Mucosa of descending colon (tissue), 3 donors: ENCODE data around the gene TIGD3. TPM values are rescaled to one million over a fixed set of nuclear protein-coding genes. Genes with fewer than 3 reads are reported as not detected.

Experiments
- ATAC-seq: fragments of 200-7000 bp; cut with Tn5 transposase; one replicate; pipeline ENCODE4 v1.9.1; 2020; ENCODE audit warnings: mild to moderate bottlenecking, moderate library complexity
- DNase-seq, 3 donors: peaks; one replicate each; pipeline ENCODE4 v3.0.0-alpha.2; 2020
- H3K36me3 ChIP-seq: fragments of 200-600 bp; one replicate; pipeline ENCODE4 v1.8.0; 2021; ENCODE audit warnings: low read depth, mild to moderate bottlenecking
- H3K4me1 ChIP-seq: fragments of 200-600 bp; one replicate; pipeline ENCODE4 v1.8.0; 2021; ENCODE audit warnings: low read depth, mild to moderate bottlenecking
- H3K4me3 ChIP-seq: fragments of 200-600 bp; one replicate; pipeline ENCODE4 v1.8.0; 2021; ENCODE audit warnings: mild to moderate bottlenecking
- H3K9me3 ChIP-seq: fragments of 200-600 bp; one replicate; pipeline ENCODE4 v1.8.0; 2021; ENCODE audit warnings: mild to moderate bottlenecking
- intact Hi-C, 2 donors: fragments of 100-400 bp; cut with DNase I in 1 of 2; cut with micrococcal nuclease in 1 of 2; formaldehyde crosslinking; loops; one replicate each; pipeline versions ENCODE4 v1.11.0 to v1.11.1; 2022; cut with DNase I, micrococcal nuclease
- total RNA-seq, 3 donors: library from RNA; stranded (reverse); fragmentation: NEBNext Ultra II Directional in 2 of 3; extraction: Animal tissue kit (Norgen Biotek cat#: 25700) in 2 of 3; gene quantifications; one replicate each; pipeline versions ENCODE4 v1.2.1 to v1.2.4, GENCODE V29; 2021 to 2023
- TF ChIP-seq, protein P1 (sequence below): fragments of 200-600 bp; IDR thresholded peaks from one replicate; pipeline ENCODE4 v1.8.0; 2022; ENCODE audit warnings: antibody characterized with exemption, mild to moderate bottlenecking
- donor health status: DM: no; HTN: no; CAD: no; lungs with moderate emphysema.
- donor health status: DM: no; HTN: no; CAD: no.
- donor health status: DM: no; HTN: yes; CAD: no.

Gene TIGD3
- total RNA-seq, 3 donors from 2014 or later: 0.14 to 0.53 TPM; not detected in 1

DNA sequence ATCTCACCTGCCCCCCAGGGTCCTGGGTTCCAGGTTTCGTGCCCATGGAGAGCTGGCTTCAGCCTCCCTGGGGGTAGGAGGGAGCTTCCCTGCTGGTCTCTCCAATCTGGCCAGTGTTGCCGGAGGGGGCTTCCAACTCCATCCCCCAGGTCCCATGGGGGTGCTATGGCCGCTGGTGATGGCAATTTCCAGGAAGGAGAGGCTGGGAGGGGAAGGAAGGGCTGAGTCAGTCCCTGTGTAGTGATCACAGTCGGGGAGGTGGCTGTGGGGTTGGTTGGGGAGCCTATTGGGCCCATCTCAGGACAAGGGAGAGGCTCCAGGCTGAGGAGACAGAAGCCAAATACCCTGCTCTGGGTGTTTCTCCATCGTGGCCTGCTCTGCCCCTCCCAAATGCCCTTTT lies 45.5 kb upstream of the TIGD3 start:
- TF ChIP-seq, protein P1, sequence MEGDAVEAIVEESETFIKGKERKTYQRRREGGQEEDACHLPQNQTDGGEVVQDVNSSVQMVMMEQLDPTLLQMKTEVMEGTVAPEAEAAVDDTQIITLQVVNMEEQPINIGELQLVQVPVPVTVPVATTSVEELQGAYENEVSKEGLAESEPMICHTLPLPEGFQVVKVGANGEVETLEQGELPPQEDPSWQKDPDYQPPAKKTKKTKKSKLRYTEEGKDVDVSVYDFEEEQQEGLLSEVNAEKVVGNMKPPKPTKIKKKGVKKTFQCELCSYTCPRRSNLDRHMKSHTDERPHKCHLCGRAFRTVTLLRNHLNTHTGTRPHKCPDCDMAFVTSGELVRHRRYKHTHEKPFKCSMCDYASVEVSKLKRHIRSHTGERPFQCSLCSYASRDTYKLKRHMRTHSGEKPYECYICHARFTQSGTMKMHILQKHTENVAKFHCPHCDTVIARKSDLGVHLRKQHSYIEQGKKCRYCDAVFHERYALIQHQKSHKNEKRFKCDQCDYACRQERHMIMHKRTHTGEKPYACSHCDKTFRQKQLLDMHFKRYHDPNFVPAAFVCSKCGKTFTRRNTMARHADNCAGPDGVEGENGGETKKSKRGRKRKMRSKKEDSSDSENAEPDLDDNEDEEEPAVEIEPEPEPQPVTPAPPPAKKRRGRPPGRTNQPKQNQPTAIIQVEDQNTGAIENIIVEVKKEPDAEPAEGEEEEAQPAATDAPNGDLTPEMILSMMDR: no peak
- no peak for ATAC-seq

DNA sequence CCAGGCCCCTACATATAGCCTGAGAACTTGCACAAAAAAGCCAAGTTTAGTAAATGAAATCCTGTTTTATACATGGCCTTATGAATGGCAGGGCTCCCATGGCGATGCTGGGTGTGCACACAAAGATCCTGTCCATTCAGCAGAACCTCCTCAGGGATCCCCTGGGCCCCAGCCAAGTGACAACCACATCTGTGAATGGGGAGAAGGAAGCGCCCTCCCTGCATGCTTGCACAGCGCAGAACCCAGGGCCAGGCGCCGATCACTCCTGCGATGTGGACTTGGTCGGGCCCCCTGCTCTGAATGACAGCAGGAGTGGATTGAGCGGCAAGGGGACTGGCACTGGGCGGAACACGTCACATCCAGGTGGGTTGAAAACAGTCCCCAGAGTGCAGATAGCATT lies 44.3 kb upstream of the TIGD3 start:
- Histone ChIP-seq H3K4me3 (no peak overlapping the region), H3K9me3 (no peaks in the 10 kb centered on the region), H3K36me3 (no peaks in the 10 kb centered on the region), H3K4me1 (peaks cover 30% of the 10 kb centered on the region)
- ATAC-seq: no peak
- peak in 2 of 3 donors; percentile 46 to 69 for DNase-seq
- intact Hi-C loops: no loop called here
- TF ChIP-seq, protein P1: no peak

More for the DNA sequence above, 45.5 kb upstream of the TIGD3 start:
- no peaks in the 10 kb centered on the region for H3K36me3 ChIP-seq
- DNase-seq: no peak
- peaks cover 29% of the 10 kb centered on the region for H3K4me1 ChIP-seq
- intact Hi-C loops: no loop called here
- H3K9me3 ChIP-seq: no peaks in the 10 kb centered on the region
- no peak overlapping the region for H3K4me3 ChIP-seq

DNA sequence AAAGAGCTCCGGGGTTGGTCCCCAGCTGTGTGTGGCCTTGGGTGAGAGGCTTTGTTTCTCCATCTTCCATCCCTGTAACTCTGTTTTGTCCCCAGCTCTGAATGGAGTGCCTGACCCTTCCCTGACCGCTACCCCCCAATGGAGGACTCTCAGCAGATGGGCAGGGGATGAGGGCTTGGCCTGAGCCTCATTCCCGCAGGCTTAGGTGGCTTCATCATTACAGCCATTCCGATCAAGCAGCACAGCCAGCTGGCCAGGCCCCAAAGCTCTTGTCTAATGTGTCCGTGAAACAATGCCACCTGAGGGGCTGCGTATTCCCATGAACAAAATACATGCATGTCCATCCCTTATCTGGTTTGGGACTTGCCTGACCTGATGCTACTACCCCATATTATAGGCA lies 43.8 kb upstream of the TIGD3 start:
- TF ChIP-seq, protein P1: no peak
- intact Hi-C loops: no loop called here
- DNase-seq (peak in 1 of 3 donors; percentile 13), ATAC-seq (no peak)
- Histone ChIP-seq H3K4me1 (peaks cover 25% of the 10 kb centered on the region), H3K9me3 (no peaks in the 10 kb centered on the region), H3K36me3 (no peaks in the 10 kb centered on the region), H3K4me3 (no peak overlapping the region)

DNA sequence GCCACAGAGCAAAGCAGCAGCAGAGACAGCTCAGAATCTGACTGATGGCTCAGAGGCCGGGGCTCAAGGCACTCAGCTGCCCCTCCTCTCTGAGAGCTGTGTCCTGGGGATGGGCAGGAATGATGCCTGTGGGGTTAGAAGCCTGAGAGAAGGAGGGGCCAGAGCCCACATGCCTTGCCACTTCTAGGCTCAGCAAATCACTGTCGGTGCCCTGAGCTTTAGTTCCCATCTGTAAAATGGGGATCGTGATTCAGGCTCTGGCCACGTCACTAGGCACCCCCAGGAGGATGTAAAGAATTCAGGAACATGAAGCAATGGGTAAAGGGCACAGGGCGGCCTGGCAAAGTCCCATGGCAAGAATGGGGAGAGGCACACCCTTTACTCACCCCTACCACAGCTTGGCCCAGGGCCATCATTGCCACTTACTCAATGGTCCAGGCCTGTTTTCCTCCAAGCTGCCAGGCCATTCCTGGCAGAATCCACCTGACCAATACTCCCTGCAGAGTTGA lies 43.3 kb upstream of the TIGD3 start:
- Histone ChIP-seq H3K4me3 (no peak overlapping the region), H3K36me3 (no peaks in the 10 kb centered on the region), H3K4me1 (peaks cover 28% of the 10 kb centered on the region), H3K9me3 (no peaks in the 10 kb centered on the region)
- ATAC-seq (no peak), DNase-seq (peak in 1 of 3 donors; percentile 69)
- TF ChIP-seq, protein P1: no peak
- intact Hi-C loops: no loop called here

DNA sequence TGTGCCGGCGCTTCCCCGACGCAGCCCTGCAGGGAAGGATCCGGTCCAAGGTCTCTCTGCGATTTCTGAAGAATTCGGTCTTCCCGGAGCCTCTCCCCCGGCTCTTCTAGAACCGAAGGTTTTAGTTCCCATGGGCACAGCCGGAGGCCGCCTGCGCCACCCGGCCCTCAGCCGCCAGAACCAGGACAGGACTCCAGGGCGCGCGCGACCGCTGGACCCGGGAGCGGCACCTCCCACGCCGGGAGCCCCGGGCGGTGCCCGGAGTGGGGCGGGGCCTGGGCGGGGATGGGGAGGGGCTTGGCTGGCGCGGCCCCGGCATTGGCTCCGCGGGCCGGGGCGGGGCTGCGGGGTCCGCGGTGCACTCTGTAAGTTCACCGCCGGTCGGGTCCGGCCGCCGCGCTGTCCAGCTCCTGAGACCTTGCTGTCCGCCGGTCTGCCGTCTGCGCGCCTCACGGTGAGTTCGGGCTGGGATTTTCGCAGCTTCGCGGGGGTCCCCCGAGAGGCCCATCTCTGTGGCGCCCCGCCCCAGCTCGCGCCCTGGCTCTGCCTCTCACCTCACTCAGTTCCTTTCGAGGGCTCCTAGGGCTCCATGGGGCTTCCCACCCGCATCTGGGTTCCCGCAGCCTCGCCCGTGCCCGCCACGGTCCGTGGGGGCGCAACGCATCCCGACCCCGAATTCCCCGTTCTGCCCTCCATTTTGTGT lies 39.9 kb upstream of the TIGD3 start, which contains the start of gene CDC42EP2:
Gene CDC42EP2, plus strand, starts transcription at position 366 of the 703 bp plus-strand sequence. CDS start 6,033 bp downstream, outside the sequence.
- intact Hi-C loops: loop anchor here in 1 of 2 donors (2.0 kb wide), 1 partner anchor 40 kb away; no protein-coding TSS in a partner anchor
- ATAC-seq (peak; percentile 90), DNase-seq (peak; percentile 90 to 96 (median 91))
- Histone ChIP-seq H3K4me3 (peak within 1 kb of the TSS; percentile 81), H3K4me1 (peaks cover 23% of the 10 kb centered on the region), H3K36me3 (no peaks in the 10 kb centered on the region), H3K9me3 (no peaks in the 10 kb centered on the region)
- TF ChIP-seq, protein P1: no peak
